Transverse colon (tissue), 4 donors: ENCODE data around the gene PRPSAP1. TPM values are rescaled to one million over a fixed set of nuclear protein-coding genes. Genes with fewer than 3 reads are reported as not detected.

Experiments
- DNase-seq: peaks from one replicate; pipeline ENCODE4 v3.0.0-alpha.2; 2019
- H3K27ac ChIP-seq, 4 donors: fragments of 200-600 bp; sonication (generic); 2 replicates each; pipeline ENCODE4 v1.5.1; 2016 to 2018; ENCODE audit warnings: inconsistent platforms in 4 of 4
- H3K27me3 ChIP-seq: fragments of 200-600 bp; sonication (generic); 2 replicates; pipeline ENCODE4 v1.5.1; 2017; ENCODE audit warnings: inconsistent platforms
- H3K36me3 ChIP-seq, 4 donors: fragments of 200-600 bp; sonication (generic); 2 replicates each; pipeline ENCODE4 v1.5.1; 2017 to 2019; ENCODE audit warnings: inconsistent platforms in 4 of 4
- H3K4me1 ChIP-seq, 4 donors: fragments of 200-600 bp; sonication (generic); 2 replicates each; pipeline ENCODE4 v1.5.1; 2017 to 2020; ENCODE audit warnings: inconsistent platforms in 4 of 4
- H3K4me3 ChIP-seq, 4 donors: fragments of 200-600 bp; sonication (generic); 1 replicate in 1 of 4; 2 replicates in 3 of 4; pipeline versions ENCODE4 v1.5.1 to v1.6.1; 2017 to 2019; ENCODE audit warnings: inconsistent platforms in 4 of 4
- H3K9me3 ChIP-seq, 2 donors: fragments of 200-600 bp; sonication (generic); 2 replicates each; pipeline ENCODE4 v1.5.1; 2017 to 2019; ENCODE audit warnings: inconsistent platforms in 2 of 2
- EP300 ChIP-seq: sonication (generic); formaldehyde crosslinking; IDR thresholded peaks from one replicate; pipeline ENCODE4 v1.6.1; 2017; ENCODE audit warnings: antibody characterized with exemption, low read depth
- POLR2A ChIP-seq: fragments of 450-650 bp; IDR thresholded peaks from one replicate; pipeline ENCODE4 v1.6.1; 2016; ENCODE audit warnings: antibody characterized with exemption, mild to moderate bottlenecking, moderate library complexity
- POLR2AphosphoS5 ChIP-seq, 3 donors: sonication (generic); formaldehyde crosslinking; IDR thresholded peaks; one replicate each; pipeline ENCODE4 v1.6.1; 2016; ENCODE audit warnings: antibody characterized with exemption in 3 of 3
- WGBS, 2 donors: methylation state at CpG; one replicate each; pipeline ENCODE4 v1.1.5; 2018; ENCODE audit warnings: low coverage in 1 of 2; 5-methylcytosine and 5-hydroxymethylcytosine counted together
- in situ Hi-C, 4 donors: fragments of 200-750 bp; cut with MboI; loops; one replicate each; pipeline versions ENCODE4 v1.15.0 to v1.15.1; 2017; ENCODE audit warnings: low sequenced_read_pairs in 3 of 4, low pct_ligation_motif_present in 1 of 4, low pct_unique_long_range_greater_than_20kb in 1 of 4
- intact Hi-C: fragments of 100-400 bp; cut with DNase I; formaldehyde crosslinking; loops from one replicate; pipeline ENCODE4 v1.15.1; 2023; ENCODE audit warnings: low total_unique reads
- small RNA-seq, 4 donors: library from RNA; depleted of rRNA; stranded (forward); fragments of <200 nt; gene quantifications; one replicate each; pipeline ENCODE3, GENCODE V24; 2016
- total RNA-seq, 4 donors: library from RNA; depleted of rRNA; stranded (reverse); fragments of >200 nt; gene quantifications; one replicate each; pipeline ENCODE4 v1.1.0, GENCODE V29; 2016
- TF ChIP-seq, protein P1 (sequence below), 5 experiments: fragments of 200-600 bp in 3 of 5; fragments of 450-650 bp in 2 of 5; sonication (generic) in 3 of 5; IDR thresholded peaks; 1 replicate in 2 of 5; 2 replicates in 3 of 5; pipeline ENCODE4 v1.5.1; 2016 to 2017; ENCODE audit warnings: antibody characterized with exemption in 5 of 5, inconsistent platforms in 3 of 5, mild to moderate bottlenecking in 2 of 5, moderate library complexity in 1 of 5

PRPSAP1 gene
- total RNA-seq, 4 donors from 2014 or later, result 50.1 to 147 (median 96.7) TPM

DNA sequence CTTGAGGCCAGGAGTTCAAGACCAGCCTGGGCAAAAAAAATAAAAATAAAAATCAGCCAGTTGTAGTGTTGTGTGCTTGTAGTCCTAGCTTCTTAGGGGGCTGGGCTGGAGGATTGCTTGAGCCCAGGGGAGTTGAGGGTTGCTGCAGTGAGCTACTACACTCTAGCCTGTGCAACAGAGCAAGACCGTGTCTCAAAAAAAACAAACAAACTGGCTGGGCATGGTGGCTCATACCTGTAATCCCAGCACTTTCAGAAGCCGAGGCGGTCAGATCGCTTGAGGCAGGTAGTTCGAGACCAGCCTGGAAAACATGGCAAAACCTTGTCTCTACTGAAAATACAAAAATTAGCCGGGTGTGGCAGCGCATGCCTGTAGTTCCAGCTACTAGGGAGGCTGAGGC is 93.5 kb downstream of the PRPSAP1 start:
- no peak overlapping the region for H3K4me3 ChIP-seq
- H3K9me3 ChIP-seq, result no peaks in the 10 kb centered on the region
- no peaks in the 10 kb centered on the region for H3K27me3 ChIP-seq
- no peaks in the 10 kb centered on the region for H3K36me3 ChIP-seq
- no peak for TF ChIP-seq POLR2AphosphoS5 (IDR thresholded peaks at IDR 0.05)
- TF ChIP-seq, protein P1, sequence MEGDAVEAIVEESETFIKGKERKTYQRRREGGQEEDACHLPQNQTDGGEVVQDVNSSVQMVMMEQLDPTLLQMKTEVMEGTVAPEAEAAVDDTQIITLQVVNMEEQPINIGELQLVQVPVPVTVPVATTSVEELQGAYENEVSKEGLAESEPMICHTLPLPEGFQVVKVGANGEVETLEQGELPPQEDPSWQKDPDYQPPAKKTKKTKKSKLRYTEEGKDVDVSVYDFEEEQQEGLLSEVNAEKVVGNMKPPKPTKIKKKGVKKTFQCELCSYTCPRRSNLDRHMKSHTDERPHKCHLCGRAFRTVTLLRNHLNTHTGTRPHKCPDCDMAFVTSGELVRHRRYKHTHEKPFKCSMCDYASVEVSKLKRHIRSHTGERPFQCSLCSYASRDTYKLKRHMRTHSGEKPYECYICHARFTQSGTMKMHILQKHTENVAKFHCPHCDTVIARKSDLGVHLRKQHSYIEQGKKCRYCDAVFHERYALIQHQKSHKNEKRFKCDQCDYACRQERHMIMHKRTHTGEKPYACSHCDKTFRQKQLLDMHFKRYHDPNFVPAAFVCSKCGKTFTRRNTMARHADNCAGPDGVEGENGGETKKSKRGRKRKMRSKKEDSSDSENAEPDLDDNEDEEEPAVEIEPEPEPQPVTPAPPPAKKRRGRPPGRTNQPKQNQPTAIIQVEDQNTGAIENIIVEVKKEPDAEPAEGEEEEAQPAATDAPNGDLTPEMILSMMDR (IDR thresholded peaks at IDR 0.05), result no peak
- no peak for TF ChIP-seq EP300
- TF ChIP-seq POLR2A, result no peak
- in situ Hi-C loops (no loop called here), intact Hi-C loops (no loop called here)
- DNase-seq, result no peak
- H3K27ac ChIP-seq, result peak overlapping the region; percentile 90 to 98 (median 92)
- 90 to 100% methylated on average over 2 to 7 of the region's 7 CpGs for WGBS, 2 donors
- peaks cover 36 to 69% (median 57%) of the 10 kb centered on the region in 4 donors for H3K4me1 ChIP-seq

Small RNAs within 50 kb of the gene (small RNA-seq; reads per million reads assigned to genes)
- gene RF00019 (0 reads per million in 4 donors), gene RNU6-24P (0 reads per million in 4 donors)

Other genes with a start within 250 kb of the PRPSAP1 start
- gene FOXJ1, start 212.7 kb downstream of the PRPSAP1 start, total RNA-seq, result 1 to 10 TPM in 2 of 4 donors, under 1 TPM in 1, not detected in 1; 0.82 to 7.4 (median 1.9) TPM
- gene RNF157, start 113.4 kb downstream of the PRPSAP1 start, total RNA-seq, result 100 to 1,000 TPM in 1 of 4 donors, 10 to 100 TPM in 3; 32.5 to 164 (median 54.8) TPM
- gene UBALD2, start 88.6 kb downstream of the PRPSAP1 start, total RNA-seq, result 10 to 100 TPM; 25.5 to 51.2 (median 34.5) TPM
- 1 to 10 TPM; 1.6 to 2.6 (median 2.0) TPM for gene QRICH2, start 45.6 kb downstream of the PRPSAP1 start, total RNA-seq
- 10 to 100 TPM in 1 of 4 donors, 1 to 10 TPM in 2, not detected in 1; 4.2 to 16.1 (median 6.8) TPM for gene SPHK1, start 30.7 kb upstream of the PRPSAP1 start, total RNA-seq
- 10 to 100 TPM in 3 of 4 donors, 1 to 10 TPM in 1; 9.8 to 28.8 (median 15.9) TPM for gene UBE2O, start 99.2 kb upstream of the PRPSAP1 start, total RNA-seq
- gene AANAT, start 113.7 kb upstream of the PRPSAP1 start, total RNA-seq, result not detected
- 10 to 100 TPM; 11.3 to 47.4 (median 23.2) TPM for gene RHBDF2, start 147.5 kb upstream of the PRPSAP1 start, total RNA-seq
- 10 to 100 TPM in 2 of 4 donors, 1 to 10 TPM in 2; 7.5 to 20.1 (median 11.3) TPM for gene CYGB, start 183.8 kb upstream of the PRPSAP1 start, total RNA-seq
- gene PRCD, start 186.1 kb upstream of the PRPSAP1 start, total RNA-seq, result 1 to 10 TPM in 1 of 4 donors, under 1 TPM in 1, not detected in 2; 0.64 to 6.8 TPM
- 1 to 10 TPM in 3 of 4 donors, not detected in 1; 1.4 to 4.4 (median 1.6) TPM for gene ST6GALNAC2, start 231.9 kb upstream of the PRPSAP1 start, total RNA-seq